KG1 (cell line): ENCODE data around the gene FNDC11.
"Not testable (repeated sequence)": the region's sequence is repeated elsewhere in the genome, so short reads cannot be mapped to it uniquely, and the experiment has no call there.

Experiments
- DNase-seq: peaks from one replicate; lab custom pipeline; 2025; lab: John Stamatoyannopoulos, UW

Gene FNDC11

GRCh38 chr20:63554361-63555278 lies 661 bp downstream of the FNDC11 start:
- DNase-seq, result no peak

GRCh38 chr20:63555661-63556381 lies 1.9 kb downstream of the FNDC11 start:
- no peak for DNase-seq

- DNase-seq, result no peak
Measured at GRCh38 chr20:63556873-63557478, 3.0 kb downstream of the FNDC11 start.

GRCh38 chr20:63557481-63557891 lies 3.5 kb downstream of the FNDC11 start:
- DNase-seq, result no peak

GRCh38 chr20:63558804-63559484 lies 5.0 kb downstream of the FNDC11 start:
- DNase-seq, result no peak

- not testable (repeated sequence) for DNase-seq
Measured at GRCh38 chr20:63559485-63560332, 5.8 kb downstream of the FNDC11 start.

GRCh38 chr20:63560333-63560805 lies 6.4 kb downstream of the FNDC11 start:
- no peak for DNase-seq

GRCh38 chr20:63560856-63561609 lies 7.1 kb downstream of the FNDC11 start:
- no peak for DNase-seq

GRCh38 chr20:63561624-63562396 lies 7.9 kb downstream of the FNDC11 start:
- no peak for DNase-seq

- no peak for DNase-seq
Measured at GRCh38 chr20:63562461-63563224, 8.7 kb downstream of the FNDC11 start.

- no peak for DNase-seq
Measured at GRCh38 chr20:63563225-63563935, 9.4 kb downstream of the FNDC11 start.

GRCh38 chr20:63564036-63564810 lies 10.3 kb downstream of the FNDC11 start:
- no peak for DNase-seq

- DNase-seq, result no peak
Measured at GRCh38 chr20:63565021-63565698, 11.2 kb downstream of the FNDC11 start.

GRCh38 chr20:63565699-63566335 lies 11.9 kb downstream of the FNDC11 start:
- no peak for DNase-seq

GRCh38 chr20:63566395-63567135 lies 12.6 kb downstream of the FNDC11 start:
- DNase-seq, result no peak

GRCh38 chr20:63567136-63567385 lies 13.1 kb downstream of the FNDC11 start:
- DNase-seq, result no peak
